HG02840 (cell line): ENCODE data around the gene SPPL3.
A peak's percentile ranks its signal among the peaks of the same experiment; 100 is the strongest.
"Not testable (repeated sequence)": the region's sequence is repeated elsewhere in the genome, so short reads cannot be mapped to it uniquely, and the experiment has no call there.

Source experiments
- ATAC-seq: cut with Tn5 transposase; IDR thresholded peaks from one replicate; pipeline ENCODE4 v1.9.1; 2021; ENCODE audit warnings: mild to moderate bottlenecking, moderate library complexity, moderate number of reproducible peaks; ENCODE audit not compliant: unreplicated experiment, low FRiP score

The SPPL3 gene

DNA sequence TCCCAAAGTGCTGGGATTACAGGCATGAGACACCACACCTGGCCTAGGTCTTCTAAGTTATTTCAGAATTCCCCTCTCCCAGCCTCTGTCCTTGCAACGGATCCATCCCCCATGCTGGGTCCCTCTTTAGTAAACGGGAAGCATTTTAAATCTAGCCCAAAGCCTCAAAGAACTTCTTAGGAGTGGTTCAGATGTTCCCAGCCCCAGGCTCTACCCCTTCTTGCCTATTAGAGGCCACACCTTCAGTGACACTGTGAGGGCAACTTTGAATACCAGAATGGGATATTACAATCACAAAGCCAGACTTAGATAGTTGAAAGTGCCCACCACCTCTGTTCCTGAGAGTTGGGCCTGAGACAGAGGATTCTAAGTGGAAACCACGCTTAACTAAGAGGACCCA lies 18.1 kb upstream of the SPPL3 start:
- no peak for ATAC-seq

GRCh38 chr12:120921637-120922036 lies 17.5 kb upstream of the SPPL3 start:
- no peak for ATAC-seq

- no peak for ATAC-seq
These were observed 16.0 kb upstream of the SPPL3 start for GRCh38 chr12:120920178-120920577.

- no peak for ATAC-seq
These were observed 13.6 kb upstream of the SPPL3 start for GRCh38 chr12:120917748-120918147.

GRCh38 chr12:120916561-120916960 lies 12.4 kb upstream of the SPPL3 start:
- no peak for ATAC-seq

GRCh38 chr12:120914794-120915193 lies 10.6 kb upstream of the SPPL3 start:
- ATAC-seq, result no peak

- ATAC-seq, result no peak
These were observed 5.6 kb upstream of the SPPL3 start for GRCh38 chr12:120909633-120910298.

GRCh38 chr12:120905856-120906384 lies 1.8 kb upstream of the SPPL3 start:
- ATAC-seq, result no peak

GRCh38 chr12:120903412-120904196 lies 554 bp downstream of the SPPL3 start:
- peak; percentile 51 for ATAC-seq

DNA sequence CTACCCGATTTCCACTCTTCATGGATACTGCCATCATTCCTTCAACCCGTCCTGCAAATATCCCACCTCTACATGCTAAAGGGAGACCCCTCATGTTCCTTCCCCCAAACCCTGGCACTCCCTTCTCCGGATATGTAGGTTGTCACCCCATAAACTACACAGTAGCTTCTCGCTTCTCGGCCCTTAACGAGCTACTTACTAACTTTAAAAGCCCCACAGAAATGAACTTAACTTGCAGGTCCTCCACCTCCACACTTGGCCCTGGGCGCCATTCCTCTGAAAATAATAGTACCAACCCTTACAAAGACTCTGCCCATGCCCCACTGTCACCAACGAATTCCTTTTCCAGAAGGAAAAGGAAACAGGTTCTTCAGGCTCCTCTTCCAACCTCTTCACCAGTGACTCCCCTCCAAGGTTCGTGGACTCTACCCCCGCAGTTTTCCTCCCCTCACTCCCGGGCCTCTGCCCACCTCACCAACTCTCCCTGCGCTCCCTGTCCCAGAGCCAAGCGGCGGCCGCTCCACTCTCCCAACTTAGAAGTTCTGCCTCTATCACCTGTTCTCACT lies 1.2 kb downstream of the SPPL3 start:
- ATAC-seq, result no peak

GRCh38 chr12:120901818-120902217 lies 2.3 kb downstream of the SPPL3 start:
- no peak for ATAC-seq

GRCh38 chr12:120901101-120901500 lies 3.1 kb downstream of the SPPL3 start:
- ATAC-seq, result not testable (repeated sequence)

DNA sequence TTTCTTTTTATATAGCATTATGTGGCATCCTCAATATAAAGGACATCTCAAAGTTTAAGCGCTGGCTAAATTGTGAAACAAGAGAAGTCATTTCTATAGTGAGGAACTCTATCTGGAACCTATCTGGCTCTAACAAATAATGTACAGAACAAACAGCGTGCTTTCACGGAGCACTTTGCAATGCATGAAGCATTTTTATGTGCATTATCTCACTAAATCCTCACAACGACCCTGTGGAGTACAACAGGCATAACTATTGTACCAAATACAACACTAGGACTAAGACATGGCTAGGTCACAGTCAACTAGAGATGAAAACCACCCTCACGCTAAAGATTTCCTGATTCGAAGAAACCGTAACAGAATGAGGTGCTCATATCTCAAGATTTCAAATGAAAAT lies 8.6 kb downstream of the SPPL3 start:
- no peak for ATAC-seq

- ATAC-seq, result no peak
These were observed 11.9 kb downstream of the SPPL3 start for GRCh38 chr12:120892265-120892664.

DNA sequence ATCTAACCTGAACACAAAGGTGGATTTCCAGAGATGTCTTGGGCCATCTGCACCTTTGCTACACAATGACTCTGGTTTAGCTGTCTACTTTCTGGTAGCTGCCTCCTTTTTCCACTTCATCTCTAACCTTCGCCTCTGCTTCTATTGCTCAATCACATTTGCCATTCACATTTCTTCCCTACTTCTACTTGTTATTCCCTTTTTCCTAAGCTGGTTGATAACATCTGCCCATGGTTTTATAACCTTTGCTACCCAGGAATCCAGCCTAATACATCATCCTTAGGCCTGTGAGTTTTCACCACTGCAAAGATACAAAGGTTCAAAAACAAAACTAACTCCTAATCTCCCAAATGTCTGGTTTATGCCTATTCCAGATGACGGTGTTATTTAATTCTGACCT lies 13.2 kb downstream of the SPPL3 start:
- no peak for ATAC-seq

DNA sequence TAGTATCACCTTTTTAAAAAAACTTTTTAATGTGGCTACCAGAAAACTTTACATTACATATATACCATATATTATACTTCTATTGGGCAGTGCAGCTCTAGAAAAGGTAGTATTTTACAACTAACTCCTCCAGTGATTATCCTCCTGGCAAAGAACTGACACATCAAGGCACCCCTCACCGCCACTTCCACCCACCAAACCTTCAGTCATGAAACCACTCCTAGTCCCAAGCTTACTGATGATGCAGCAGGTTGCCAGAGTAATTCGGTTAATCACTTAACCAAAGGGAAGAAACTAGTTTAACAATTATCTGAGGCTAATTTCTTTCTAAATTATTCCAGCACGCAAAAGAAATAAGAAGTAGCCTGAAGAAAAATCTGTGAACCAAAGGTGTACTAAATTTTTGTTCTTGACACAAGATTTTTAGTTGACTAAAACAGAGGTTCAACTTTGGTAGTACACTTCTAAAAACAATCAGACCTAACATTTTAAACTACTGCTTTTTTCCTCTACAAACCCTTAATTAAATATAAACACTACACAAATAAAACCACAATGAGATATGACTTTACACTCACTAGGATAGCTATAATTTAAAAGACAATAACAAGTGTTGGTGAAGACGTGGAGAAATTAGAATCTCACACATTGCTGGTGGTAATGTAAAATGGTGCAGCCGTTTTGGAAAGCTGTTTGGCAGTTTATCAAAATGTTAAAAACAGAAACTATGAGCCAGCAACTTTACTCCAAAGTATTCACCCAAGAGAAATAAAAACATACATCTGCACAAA lies 16.7 kb downstream of the SPPL3 start:
- ATAC-seq, result no peak

DNA sequence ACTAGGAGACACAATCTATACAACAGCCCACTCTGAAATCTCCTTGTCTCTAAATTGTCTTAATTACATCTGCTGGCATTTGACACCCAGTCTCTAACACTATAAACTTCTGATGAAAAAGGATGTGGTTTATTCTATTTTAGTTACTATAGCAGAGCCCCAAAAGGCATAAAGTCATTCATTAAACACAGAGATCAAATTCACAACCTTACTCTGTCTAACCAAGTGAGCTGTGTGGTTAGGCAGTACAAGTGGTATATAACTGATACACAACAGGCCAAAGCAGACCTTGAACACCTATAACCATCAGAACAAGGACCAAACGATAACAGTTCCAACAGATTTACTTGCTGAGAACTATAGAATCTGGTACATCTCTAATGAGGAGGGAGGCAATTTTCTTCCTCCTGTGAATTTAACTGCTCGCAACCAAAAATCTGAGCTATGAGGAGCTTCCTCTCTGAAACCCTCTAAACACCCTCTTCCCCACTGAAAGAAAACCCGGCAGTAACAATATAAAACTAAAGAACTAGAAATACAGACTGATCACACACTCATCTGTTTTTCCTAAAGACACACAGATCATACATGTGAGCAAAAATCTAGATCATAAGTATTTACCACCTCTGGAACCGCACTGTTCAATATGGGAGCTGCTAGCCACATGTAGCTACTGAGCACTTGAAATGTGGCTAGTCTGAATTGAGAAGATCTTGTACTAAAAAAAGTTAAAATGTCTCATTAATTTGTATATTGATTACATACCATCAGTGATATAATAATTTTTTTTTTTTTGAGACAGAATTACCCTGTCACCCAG lies 17.7 kb downstream of the SPPL3 start:
- peak; percentile 68 for ATAC-seq

GRCh38 chr12:120885521-120885920 lies 18.6 kb downstream of the SPPL3 start:
- no peak for ATAC-seq

DNA sequence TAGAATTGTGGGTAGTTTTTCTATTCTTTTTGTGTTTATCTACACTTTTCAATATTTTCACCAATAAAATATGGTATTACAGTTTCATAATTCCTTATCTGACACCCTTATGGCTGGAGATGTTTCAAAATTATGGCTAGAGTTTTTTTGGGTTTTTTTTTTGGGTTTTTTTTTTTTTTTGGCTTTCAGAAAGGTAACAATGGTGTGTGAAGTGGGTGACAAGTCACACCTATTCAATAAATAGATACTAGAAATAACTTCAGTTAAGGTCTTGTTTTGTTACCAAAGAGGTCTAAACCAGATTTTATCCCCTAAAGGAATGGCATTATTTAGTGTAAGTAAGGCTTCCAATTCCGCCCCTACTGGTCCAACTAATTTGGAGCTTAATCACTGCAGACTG lies 19.5 kb downstream of the SPPL3 start:
- no peak for ATAC-seq

- no peak for ATAC-seq
These were observed 22.1 kb downstream of the SPPL3 start for GRCh38 chr12:120882055-120882555.
